ENCODE measurements around the gene SH3BP5. TPM values are rescaled to one million over a fixed set of nuclear protein-coding genes. Genes with fewer than 3 reads are reported as not detected.

Gene SH3BP5
- total RNA-seq, 1 experiment from 2014 or later = 20.3 TPM

DNA sequence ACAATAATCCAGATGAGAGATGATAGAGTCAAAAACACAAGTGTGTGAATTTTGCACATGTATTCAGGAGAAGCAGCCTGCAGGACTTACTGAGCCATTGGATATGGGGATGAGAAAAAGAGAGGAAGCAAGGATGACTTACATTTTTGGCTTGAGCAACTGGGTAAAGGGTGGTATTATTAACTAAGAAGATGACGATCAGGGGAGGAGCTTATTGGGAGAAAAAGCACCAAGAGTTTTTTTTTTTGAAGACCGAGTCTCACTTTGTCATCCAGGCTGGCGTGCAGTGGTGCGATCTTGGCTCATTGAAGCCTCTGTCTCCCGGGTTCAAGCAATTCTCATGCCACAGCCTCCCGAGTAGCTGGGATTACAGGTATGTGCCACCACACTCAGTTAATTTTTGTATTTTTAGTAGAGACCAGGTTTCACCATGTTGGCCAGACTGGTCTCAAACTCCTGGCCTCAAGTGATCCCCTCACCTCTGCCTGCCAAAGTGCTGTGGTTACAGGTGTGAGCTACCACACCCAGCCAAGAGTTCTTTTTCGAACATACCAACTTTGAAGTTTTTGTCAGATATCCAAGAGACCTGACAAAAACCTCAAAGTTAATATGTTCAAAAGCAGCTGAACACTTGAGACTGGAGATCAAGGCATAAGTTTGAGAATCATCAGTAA, 14.8 kb upstream of the SH3BP5 start:
- BruUV-seq (replicated peaks) = no TSS peak
- no peak for DNase-seq (ENCODE audit: low spot score)
- H3K36me3 ChIP-seq (ENCODE audit: insufficient read depth, low read length, poor library complexity, severe bottlenecking) = no peaks in the 10 kb centered on the region
- ChIA-PET POLR2A (ENCODE audit: low non-redundant PET) (interaction anchor here (0.6 kb wide), 1 partner anchor 85 kb away, joined by 4 read pairs; no protein-coding TSS in a partner anchor), CTCF (no interaction called here)
- H3K4me1 ChIP-seq (ENCODE audit: insufficient read depth, low read length, poor library complexity, severe bottlenecking) = peaks cover 5% of the 10 kb centered on the region
- TF ChIP-seq EZH2 (IDR thresholded peaks at IDR 0.05; ENCODE audit: borderline replicate concordance, low read depth, low read length, poor library complexity, severe bottlenecking) = no peak
- TF ChIP-seq, protein P1, sequence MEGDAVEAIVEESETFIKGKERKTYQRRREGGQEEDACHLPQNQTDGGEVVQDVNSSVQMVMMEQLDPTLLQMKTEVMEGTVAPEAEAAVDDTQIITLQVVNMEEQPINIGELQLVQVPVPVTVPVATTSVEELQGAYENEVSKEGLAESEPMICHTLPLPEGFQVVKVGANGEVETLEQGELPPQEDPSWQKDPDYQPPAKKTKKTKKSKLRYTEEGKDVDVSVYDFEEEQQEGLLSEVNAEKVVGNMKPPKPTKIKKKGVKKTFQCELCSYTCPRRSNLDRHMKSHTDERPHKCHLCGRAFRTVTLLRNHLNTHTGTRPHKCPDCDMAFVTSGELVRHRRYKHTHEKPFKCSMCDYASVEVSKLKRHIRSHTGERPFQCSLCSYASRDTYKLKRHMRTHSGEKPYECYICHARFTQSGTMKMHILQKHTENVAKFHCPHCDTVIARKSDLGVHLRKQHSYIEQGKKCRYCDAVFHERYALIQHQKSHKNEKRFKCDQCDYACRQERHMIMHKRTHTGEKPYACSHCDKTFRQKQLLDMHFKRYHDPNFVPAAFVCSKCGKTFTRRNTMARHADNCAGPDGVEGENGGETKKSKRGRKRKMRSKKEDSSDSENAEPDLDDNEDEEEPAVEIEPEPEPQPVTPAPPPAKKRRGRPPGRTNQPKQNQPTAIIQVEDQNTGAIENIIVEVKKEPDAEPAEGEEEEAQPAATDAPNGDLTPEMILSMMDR (conservative IDR thresholded peaks at IDR 0.05; ENCODE audit: low read depth, low read length) = no peak
- H3K27ac ChIP-seq (ENCODE audit: low read depth, low read length, poor library complexity, severe bottlenecking) = no peak overlapping the region
- no peaks in the 10 kb centered on the region for H3K9me3 ChIP-seq (ENCODE audit: low read depth, low read length, poor library complexity, severe bottlenecking)
- no peak overlapping the region for H3K4me3 ChIP-seq (ENCODE audit: low read depth, low read length, poor library complexity, severe bottlenecking)
- H3K27me3 ChIP-seq (replicated peaks; ENCODE audit: insufficient read depth, low read depth, low read length, poor library complexity) = no peaks in the 10 kb centered on the region
- intact Hi-C loops (cut with micrococcal nuclease; ENCODE audit: unreplicated experiment) = no loop called here

DNA sequence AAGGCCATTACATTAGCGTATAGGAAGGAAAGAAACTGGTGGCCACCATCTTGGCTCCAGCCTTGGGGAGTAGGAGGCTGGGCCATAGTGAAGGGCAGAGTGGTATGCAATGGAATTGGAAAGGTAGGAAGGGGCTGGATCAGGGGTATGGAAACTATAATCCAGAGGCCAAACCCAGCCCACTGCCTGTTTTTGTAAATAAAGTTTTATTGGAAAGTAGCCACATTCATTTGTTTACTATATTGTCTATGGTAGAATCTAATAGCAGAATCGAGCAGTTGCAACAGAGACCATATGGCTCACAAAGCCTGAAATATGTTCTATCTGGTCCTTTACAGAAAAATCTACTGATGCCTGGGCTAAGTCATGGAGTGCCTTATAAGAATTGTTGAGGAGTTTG, 14.1 kb upstream of the SH3BP5 start:
- no TSS peak for BruUV-seq (replicated peaks)
- no peak for DNase-seq (ENCODE audit: low spot score)
- ChIA-PET CTCF (no interaction called here), POLR2A (ENCODE audit: low non-redundant PET) (interaction anchor here (0.6 kb wide), 1 partner anchor 84 kb away, joined by 4 read pairs; no protein-coding TSS in a partner anchor)
- no peak for TF ChIP-seq EZH2 (IDR thresholded peaks at IDR 0.05; ENCODE audit: borderline replicate concordance, low read depth, low read length, poor library complexity, severe bottlenecking)
- TF ChIP-seq, protein P1 (conservative IDR thresholded peaks at IDR 0.05; ENCODE audit: low read depth, low read length) = no peak
- Histone ChIP-seq H3K36me3 (ENCODE audit: insufficient read depth, low read length, poor library complexity, severe bottlenecking) (no peaks in the 10 kb centered on the region), H3K27ac (ENCODE audit: low read depth, low read length, poor library complexity, severe bottlenecking) (no peak overlapping the region), H3K27me3 (replicated peaks; ENCODE audit: insufficient read depth, low read depth, low read length, poor library complexity) (no peaks in the 10 kb centered on the region), H3K4me1 (ENCODE audit: insufficient read depth, low read length, poor library complexity, severe bottlenecking) (peaks cover 5% of the 10 kb centered on the region), H3K9me3 (ENCODE audit: low read depth, low read length, poor library complexity, severe bottlenecking) (no peaks in the 10 kb centered on the region), H3K4me3 (ENCODE audit: low read depth, low read length, poor library complexity, severe bottlenecking) (no peak overlapping the region)
- intact Hi-C loops (cut with micrococcal nuclease; ENCODE audit: unreplicated experiment) = no loop called here

DNA sequence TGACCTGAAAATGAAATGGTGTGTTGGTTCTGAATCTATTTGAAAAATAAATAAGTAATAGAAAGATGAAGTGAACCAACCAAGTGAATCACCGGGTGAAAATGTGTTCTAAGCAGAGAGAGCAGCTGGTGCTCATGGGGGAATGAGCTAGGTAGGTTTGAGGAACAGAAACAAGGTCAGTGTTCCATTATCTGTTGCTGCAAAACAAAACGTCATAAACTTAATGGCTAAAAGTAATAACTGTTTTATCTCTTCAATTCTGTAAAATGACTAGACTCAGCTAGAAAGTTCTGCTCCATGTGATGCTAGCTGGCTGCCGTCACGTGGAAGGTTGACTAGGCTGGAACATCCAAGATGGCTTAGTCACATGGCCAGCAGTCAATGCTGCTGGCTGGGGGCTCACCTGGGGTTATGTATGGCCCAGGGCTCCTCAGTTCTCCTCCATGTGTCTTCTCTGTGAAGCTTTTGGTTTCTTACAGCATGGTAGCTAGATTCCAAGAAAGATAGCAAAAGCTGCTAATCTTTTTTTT, 13.3 kb upstream of the SH3BP5 start:
- DNase-seq (ENCODE audit: low spot score) = no peak
- H3K27ac ChIP-seq (ENCODE audit: low read depth, low read length, poor library complexity, severe bottlenecking) = no peak overlapping the region
- H3K27me3 ChIP-seq (replicated peaks; ENCODE audit: insufficient read depth, low read depth, low read length, poor library complexity) = no peaks in the 10 kb centered on the region
- no peaks in the 10 kb centered on the region for H3K9me3 ChIP-seq (ENCODE audit: low read depth, low read length, poor library complexity, severe bottlenecking)
- CTCF ChIA-PET = no interaction called here
- no TSS peak for BruUV-seq (replicated peaks)
- intact Hi-C loops (cut with micrococcal nuclease; ENCODE audit: unreplicated experiment) = no loop called here
- POLR2A ChIA-PET (ENCODE audit: low non-redundant PET) = no interaction called here
- no peaks in the 10 kb centered on the region for H3K36me3 ChIP-seq (ENCODE audit: insufficient read depth, low read length, poor library complexity, severe bottlenecking)
- TF ChIP-seq, protein P1 (conservative IDR thresholded peaks at IDR 0.05; ENCODE audit: low read depth, low read length) = no peak
- TF ChIP-seq EZH2 (IDR thresholded peaks at IDR 0.05; ENCODE audit: borderline replicate concordance, low read depth, low read length, poor library complexity, severe bottlenecking) = no peak
- peaks cover 5% of the 10 kb centered on the region for H3K4me1 ChIP-seq (ENCODE audit: insufficient read depth, low read length, poor library complexity, severe bottlenecking)
- H3K4me3 ChIP-seq (ENCODE audit: low read depth, low read length, poor library complexity, severe bottlenecking) = no peak overlapping the region
